ENCODE data around the gene KCNJ5.

The KCNJ5 gene

DNA sequence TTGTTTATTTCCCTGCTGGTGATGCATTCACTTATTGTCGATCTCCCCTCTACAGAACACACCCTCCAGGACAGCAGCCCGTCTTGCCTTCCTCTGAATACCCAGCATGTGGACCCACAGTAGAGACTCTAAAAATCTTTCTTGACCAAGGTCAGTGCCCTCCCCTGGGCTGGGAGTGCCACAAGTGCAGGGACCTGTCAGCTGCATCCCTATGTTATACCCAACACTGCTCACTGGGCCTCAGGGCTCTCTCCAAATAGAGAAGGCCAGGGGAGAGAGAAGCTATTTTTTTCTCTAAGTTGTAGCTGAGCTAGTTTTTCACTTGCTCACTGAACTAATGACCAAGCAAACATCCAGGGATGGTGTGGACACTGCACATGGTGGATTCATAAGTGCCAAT is 33.8 kb upstream of the KCNJ5 start:
- Histone ChIP-seq H3K36me3 (ENCODE audit: control insufficient read depth, insufficient read depth, low read length) (no peaks in the 10 kb centered on the region), H3K9me3 (ENCODE audit: control insufficient read depth, low read length) (no peaks in the 10 kb centered on the region), H3K27ac (ENCODE audit: low read depth, low read length, severe bottlenecking) (no peak overlapping the region), H3K4me3 (ENCODE audit: extremely low read depth, insufficient read depth, low read length, poor library complexity, severe bottlenecking) (no peak overlapping the region), H3K4me1 (ENCODE audit: control insufficient read depth, insufficient read depth, low read length, poor library complexity, severe bottlenecking) (no peaks in the 10 kb centered on the region)
- 100% methylated on average over 2 of the region's 2 CpGs for WGBS, 2 experiments (ENCODE audit: insufficient coverage in 2 of 2)

DNA sequence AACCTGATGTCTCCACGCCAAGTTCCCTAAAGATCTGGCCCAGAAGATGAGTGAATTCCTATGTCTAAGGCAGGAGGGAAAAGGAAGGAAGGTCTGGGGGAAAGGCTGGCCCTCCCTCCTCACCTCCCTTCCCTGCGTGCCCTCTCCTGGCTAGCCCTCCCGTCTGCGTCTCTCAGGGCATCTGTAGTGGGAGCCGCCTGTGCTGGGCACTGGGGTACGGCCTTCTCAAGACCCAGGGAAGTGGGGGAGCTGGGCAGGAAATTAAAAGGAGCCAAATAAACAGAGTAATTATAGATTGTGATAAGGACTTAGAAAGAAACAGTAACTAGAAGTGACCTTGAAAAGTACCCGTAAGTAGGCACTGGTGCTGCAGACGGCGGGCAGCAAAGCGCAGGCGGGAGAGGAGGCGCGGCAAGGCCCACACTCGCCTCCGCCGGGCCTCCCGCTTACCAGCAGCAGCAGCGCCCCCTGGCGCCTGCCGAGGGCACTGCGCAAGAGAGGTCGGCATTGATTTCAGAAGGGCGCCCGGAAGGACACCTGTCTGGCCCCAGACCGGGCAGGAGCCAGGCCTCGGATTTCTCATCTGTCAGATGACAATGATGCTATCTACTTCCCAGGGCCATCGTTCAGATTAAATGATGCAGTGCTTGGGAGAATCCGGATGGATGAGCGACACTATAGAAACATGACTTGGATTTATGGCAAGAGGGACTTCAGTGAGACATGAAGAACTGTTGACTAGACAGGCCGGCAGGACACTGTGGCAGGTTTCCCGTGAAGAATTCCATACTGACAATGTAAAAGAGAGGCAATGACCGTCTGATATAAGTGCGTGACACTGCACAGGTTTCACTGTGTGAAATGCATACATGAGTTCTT is 31.4 kb upstream of the KCNJ5 start:
- Histone ChIP-seq H3K36me3 (ENCODE audit: control insufficient read depth, insufficient read depth, low read length) (no peaks in the 10 kb centered on the region), H3K9me3 (ENCODE audit: control insufficient read depth, low read length) (no peaks in the 10 kb centered on the region), H3K4me1 (ENCODE audit: control insufficient read depth, insufficient read depth, low read length, poor library complexity, severe bottlenecking) (peaks cover 9% of the 10 kb centered on the region), H3K27ac (ENCODE audit: low read depth, low read length, severe bottlenecking) (no peak overlapping the region), H3K4me3 (ENCODE audit: extremely low read depth, insufficient read depth, low read length, poor library complexity, severe bottlenecking) (no peak overlapping the region)
- 32 to 35% methylated on average over 28 to 30 of the region's 33 CpGs for WGBS, 2 experiments (ENCODE audit: insufficient coverage in 2 of 2)

DNA sequence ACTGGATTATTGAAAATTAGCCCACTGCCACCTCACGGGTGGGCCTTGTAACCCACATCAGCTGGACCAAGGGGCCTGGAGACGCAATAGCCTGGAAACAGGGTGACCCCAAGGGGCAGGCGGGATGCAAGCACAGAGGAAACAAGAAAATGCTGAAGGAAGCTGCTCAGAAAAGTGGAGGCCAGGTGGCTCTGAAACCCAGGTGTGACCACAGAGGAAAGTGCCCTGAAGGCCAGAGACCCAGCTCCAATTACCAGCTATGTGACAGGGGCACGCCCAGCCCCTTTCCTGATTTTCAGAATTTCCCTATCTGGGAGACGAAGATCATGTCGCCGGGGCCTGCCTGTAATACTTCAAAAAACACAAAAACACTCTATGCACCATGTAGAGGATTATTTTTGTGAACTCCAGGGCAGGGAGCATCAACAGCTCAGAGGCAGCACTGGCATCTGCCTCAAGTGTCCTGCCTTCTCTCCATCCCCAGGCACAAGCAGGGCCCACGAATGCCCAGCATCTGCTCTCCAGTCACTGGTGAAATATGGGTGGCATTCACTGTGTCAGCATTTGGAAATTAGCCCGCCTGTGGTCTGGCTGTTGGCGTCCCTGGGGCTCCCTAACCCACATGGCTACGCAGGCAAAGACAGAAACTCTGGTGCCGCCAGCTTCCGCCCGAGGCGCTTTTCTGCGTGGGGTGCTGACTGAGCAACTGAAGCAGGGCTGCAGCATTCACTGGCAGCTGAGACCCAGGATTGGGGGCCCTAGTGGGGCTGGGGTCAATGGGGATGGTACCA is 30.4 kb upstream of the KCNJ5 start:
- Histone ChIP-seq H3K27ac (ENCODE audit: low read depth, low read length, severe bottlenecking) (no peak overlapping the region), H3K4me1 (ENCODE audit: control insufficient read depth, insufficient read depth, low read length, poor library complexity, severe bottlenecking) (peaks cover 9% of the 10 kb centered on the region), H3K9me3 (ENCODE audit: control insufficient read depth, low read length) (no peaks in the 10 kb centered on the region), H3K36me3 (ENCODE audit: control insufficient read depth, insufficient read depth, low read length) (no peaks in the 10 kb centered on the region), H3K4me3 (ENCODE audit: extremely low read depth, insufficient read depth, low read length, poor library complexity, severe bottlenecking) (no peak overlapping the region)
- WGBS, 2 experiments (ENCODE audit: insufficient coverage in 2 of 2) = 90 to 92% methylated on average over 9 to 13 of the region's 16 CpGs

DNA sequence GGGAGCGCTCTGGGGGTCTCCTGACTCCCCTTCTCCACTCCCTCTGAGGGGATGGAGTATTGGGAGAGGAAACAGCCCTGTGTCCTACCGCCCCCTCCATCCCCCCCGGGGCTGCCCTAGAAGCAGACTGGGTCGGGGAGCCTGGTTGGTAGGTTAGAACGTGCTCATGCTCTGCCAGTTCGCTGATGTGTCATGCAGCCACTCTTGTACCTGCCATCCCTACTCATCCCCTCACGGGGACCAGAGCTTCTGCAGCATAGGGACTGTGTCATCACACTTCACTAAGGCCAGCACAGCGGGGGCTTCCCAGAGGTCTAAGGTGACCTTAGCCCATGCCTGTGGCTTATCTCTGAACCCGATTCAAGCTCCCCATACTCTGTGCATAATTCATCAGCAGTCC is 28.8 kb upstream of the KCNJ5 start:
- Histone ChIP-seq H3K4me1 (ENCODE audit: control insufficient read depth, insufficient read depth, low read length, poor library complexity, severe bottlenecking) (peaks cover 9% of the 10 kb centered on the region), H3K9me3 (ENCODE audit: control insufficient read depth, low read length) (no peaks in the 10 kb centered on the region), H3K4me3 (ENCODE audit: extremely low read depth, insufficient read depth, low read length, poor library complexity, severe bottlenecking) (no peak overlapping the region), H3K27ac (ENCODE audit: low read depth, low read length, severe bottlenecking) (no peak overlapping the region), H3K36me3 (ENCODE audit: control insufficient read depth, insufficient read depth, low read length) (no peaks in the 10 kb centered on the region)
- 89 to 100% methylated on average over 4 of the region's 9 CpGs for WGBS, 2 experiments (ENCODE audit: insufficient coverage in 2 of 2)

DNA sequence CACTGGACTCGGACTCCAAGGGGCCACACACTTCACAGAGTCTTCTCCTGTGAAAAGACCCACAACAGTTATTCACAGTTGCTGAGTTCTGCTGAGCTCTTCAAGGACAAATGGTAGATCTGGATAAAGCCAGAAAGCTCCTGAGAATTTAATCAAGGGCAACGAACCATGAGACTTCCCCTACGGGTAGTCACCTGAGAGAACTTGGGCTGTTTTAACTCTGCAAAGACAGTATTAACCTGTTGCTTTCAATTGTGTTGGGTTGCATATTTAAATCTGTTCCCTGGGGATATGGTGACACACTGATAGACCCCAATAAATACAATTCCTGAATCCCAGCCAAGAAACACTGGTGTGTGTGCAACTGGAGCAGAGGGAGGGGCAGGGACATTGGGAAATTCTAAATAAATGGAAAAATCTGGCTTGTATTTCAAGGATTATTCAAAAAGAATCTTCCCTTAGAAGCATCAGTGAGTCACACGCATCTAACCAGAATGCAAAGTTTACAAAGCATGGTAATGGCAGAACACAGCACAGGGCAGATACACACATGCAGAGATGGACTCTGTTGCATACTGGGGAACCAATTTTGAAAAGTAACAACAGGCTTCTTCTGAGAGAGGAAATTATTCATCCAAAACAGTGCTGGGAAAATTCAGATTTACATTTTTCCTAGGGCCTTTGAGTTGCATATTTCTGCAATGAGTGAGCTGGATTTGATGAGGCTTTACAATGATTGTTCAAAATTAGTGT is 28.1 kb upstream of the KCNJ5 start:
- no peaks in the 10 kb centered on the region for H3K36me3 ChIP-seq (ENCODE audit: control insufficient read depth, insufficient read depth, low read length)

DNA sequence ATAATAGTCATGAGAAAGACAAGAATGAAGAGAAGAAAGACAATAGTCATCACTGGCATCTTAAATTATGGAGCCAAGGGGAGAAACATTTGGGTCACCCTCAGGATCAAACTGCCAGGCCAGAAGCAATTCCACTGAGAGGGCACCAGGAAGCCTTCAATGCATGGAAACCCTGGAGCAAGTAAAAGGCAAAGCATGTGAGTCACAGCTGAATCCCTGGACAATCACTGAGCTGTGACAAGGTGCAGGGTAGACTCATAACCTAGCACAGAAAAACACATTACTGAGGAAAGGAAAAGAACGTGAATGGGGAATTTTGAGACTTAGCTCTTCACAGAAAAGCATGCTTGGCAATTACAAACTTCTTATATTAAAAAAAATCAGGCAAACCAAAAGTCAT is 25.7 kb upstream of the KCNJ5 start:
- Histone ChIP-seq H3K4me3 (ENCODE audit: extremely low read depth, insufficient read depth, low read length, poor library complexity, severe bottlenecking) (no peak overlapping the region), H3K27ac (ENCODE audit: low read depth, low read length, severe bottlenecking) (no peak overlapping the region), H3K9me3 (ENCODE audit: control insufficient read depth, low read length) (no peaks in the 10 kb centered on the region), H3K36me3 (ENCODE audit: control insufficient read depth, insufficient read depth, low read length) (no peaks in the 10 kb centered on the region), H3K4me1 (ENCODE audit: control insufficient read depth, insufficient read depth, low read length, poor library complexity, severe bottlenecking) (peaks cover 9% of the 10 kb centered on the region)
- WGBS, 2 experiments (ENCODE audit: insufficient coverage in 2 of 2) = no CpG with 5 or more reads among the region's 1 CpG

More for the DNA sequence above, 28.1 kb upstream of the KCNJ5 start:
- no peak overlapping the region for H3K4me3 ChIP-seq (ENCODE audit: extremely low read depth, insufficient read depth, low read length, poor library complexity, severe bottlenecking)
- H3K4me1 ChIP-seq (ENCODE audit: control insufficient read depth, insufficient read depth, low read length, poor library complexity, severe bottlenecking) = peaks cover 9% of the 10 kb centered on the region
- 94 to 96% methylated on average over 3 to 4 of the region's 4 CpGs for WGBS, 2 experiments (ENCODE audit: insufficient coverage in 2 of 2)
- no peaks in the 10 kb centered on the region for H3K9me3 ChIP-seq (ENCODE audit: control insufficient read depth, low read length)
- H3K27ac ChIP-seq (ENCODE audit: low read depth, low read length, severe bottlenecking) = no peak overlapping the region

DNA sequence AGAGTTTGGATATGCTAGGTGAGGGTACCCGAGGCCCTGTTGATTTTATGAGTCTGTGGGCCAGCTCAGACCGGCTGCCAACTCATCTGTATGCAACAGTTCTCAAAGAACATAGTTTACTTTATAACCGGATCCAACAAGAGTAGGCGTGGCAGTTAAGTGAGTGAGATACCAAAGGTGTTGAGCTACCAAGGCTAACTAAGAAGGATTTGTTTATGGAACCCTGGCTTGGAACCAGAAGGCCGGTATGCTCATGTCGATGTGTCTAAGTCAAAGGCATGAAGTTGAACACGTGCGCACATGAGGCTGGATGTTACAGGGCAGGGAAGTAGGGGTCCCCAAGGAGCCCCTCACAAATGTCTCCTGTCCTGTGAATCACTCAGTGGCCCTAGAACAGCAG is 23.9 kb upstream of the KCNJ5 start, which contains the start of gene KCNJ1:
Gene KCNJ1, minus strand, starts transcription at position 20 of the 400 bp plus-strand sequence. CDS start 27,053 bp downstream, outside the sequence.
- Histone ChIP-seq H3K9me3 (ENCODE audit: control insufficient read depth, low read length) (no peaks in the 10 kb centered on the region), H3K27ac (ENCODE audit: low read depth, low read length, severe bottlenecking) (no peak within 1 kb of the TSS), H3K4me1 (ENCODE audit: control insufficient read depth, insufficient read depth, low read length, poor library complexity, severe bottlenecking) (peaks cover 9% of the 10 kb centered on the region), H3K36me3 (ENCODE audit: control insufficient read depth, insufficient read depth, low read length) (no peaks in the 10 kb centered on the region), H3K4me3 (ENCODE audit: extremely low read depth, insufficient read depth, low read length, poor library complexity, severe bottlenecking) (no peak within 1 kb of the TSS)
- WGBS, 2 experiments (ENCODE audit: insufficient coverage in 2 of 2) = 92 to 96% methylated on average over 5 to 7 of the region's 8 CpGs

DNA sequence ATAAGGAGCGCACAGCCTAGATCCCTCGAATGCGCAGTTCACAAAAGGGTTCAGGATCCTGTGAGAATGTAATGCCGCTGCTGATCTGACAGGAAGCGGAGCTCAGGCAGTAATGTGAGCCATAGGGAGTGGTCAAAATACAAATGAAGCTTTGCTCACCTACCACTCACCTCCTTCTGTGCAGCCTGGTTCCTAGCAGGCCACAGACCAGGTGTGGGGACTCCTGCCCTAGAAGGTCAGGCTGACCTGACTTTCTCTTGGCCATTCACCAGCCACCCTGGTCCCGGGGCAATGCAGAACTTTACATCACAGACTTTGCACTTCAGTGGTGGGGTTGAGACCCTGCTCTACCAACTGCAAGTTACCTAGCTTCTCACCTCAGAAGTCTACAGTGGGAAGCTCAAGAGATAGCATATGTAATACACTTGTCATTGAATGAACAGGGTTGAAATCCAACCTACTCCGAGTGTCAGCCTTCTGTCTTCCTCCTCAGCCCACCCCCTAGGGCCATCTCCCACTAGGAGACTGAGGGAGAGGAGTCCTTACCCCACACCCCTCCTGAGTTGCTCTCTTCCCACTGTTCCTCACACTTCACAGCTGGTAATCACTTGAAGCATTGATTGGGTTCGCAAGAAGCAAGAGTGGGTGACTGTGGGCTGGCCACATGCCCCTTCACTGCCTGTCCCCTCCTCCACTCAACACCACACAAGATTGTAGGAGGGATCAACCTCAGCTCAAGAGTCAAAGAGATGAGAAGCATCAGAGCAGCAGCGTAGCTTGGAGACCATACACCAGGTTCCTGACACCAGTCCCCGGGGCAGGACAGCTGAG is 22.1 kb upstream of the KCNJ5 start:
- H3K36me3 ChIP-seq (ENCODE audit: control insufficient read depth, insufficient read depth, low read length) = no peaks in the 10 kb centered on the region
- H3K4me1 ChIP-seq (ENCODE audit: control insufficient read depth, insufficient read depth, low read length, poor library complexity, severe bottlenecking) = no peaks in the 10 kb centered on the region
- H3K9me3 ChIP-seq (ENCODE audit: control insufficient read depth, low read length) = no peaks in the 10 kb centered on the region
- H3K4me3 ChIP-seq (ENCODE audit: extremely low read depth, insufficient read depth, low read length, poor library complexity, severe bottlenecking) = no peak overlapping the region
- WGBS, 2 experiments (ENCODE audit: insufficient coverage in 2 of 2) = 96% methylated on average over 8 to 10 of the region's 10 CpGs
- H3K27ac ChIP-seq (ENCODE audit: low read depth, low read length, severe bottlenecking) = no peak overlapping the region

DNA sequence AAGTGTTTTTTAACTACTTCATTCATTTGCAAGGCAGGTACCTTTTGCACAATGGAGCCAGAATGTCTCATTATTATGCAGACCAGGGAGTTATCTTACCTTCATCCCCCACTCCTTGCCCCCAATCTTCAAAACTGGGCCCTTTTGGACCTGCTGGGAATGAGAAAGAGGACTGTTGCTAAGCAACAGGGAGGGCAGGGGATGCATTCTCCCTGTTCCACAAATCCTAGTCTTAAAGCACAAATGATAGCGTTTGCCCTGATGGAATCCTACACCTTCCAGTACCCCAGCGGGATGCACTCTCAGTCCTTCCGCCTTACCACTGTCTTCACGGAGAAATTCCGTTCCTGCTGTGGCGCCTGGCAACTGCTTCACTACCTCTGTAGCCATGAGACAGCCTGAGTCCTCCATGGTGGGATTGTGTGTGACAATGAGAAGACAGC is 20.0 kb upstream of the KCNJ5 start:
- no peak overlapping the region for H3K27ac ChIP-seq (ENCODE audit: low read depth, low read length, severe bottlenecking)
- WGBS, 2 experiments (ENCODE audit: insufficient coverage in 2 of 2) = 34 to 42% methylated on average over 4 to 6 of the region's 6 CpGs
- no peak overlapping the region for H3K4me3 ChIP-seq (ENCODE audit: extremely low read depth, insufficient read depth, low read length, poor library complexity, severe bottlenecking)
- H3K36me3 ChIP-seq (ENCODE audit: control insufficient read depth, insufficient read depth, low read length) = no peaks in the 10 kb centered on the region
- H3K9me3 ChIP-seq (ENCODE audit: control insufficient read depth, low read length) = no peaks in the 10 kb centered on the region
- H3K4me1 ChIP-seq (ENCODE audit: control insufficient read depth, insufficient read depth, low read length, poor library complexity, severe bottlenecking) = no peaks in the 10 kb centered on the region

DNA sequence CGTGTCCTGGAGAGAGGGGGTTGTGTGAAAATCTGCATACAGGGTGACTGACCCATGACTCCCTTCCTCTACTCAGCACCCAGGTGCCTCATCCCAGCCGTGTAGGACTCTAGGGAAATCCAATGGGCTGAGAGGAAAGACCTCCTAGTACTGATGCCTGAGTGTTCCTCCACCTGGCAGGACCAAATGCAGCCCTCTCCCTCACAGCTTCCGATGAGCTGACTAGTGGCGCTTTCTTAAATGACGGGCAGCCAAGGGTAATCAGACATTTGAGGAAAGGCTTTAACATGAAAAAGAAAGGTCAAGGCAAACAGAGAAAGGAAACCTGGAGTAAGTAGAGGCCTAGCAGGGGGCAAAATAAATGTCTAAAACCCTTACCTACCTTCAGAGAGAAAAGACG is 19.1 kb upstream of the KCNJ5 start:
- Histone ChIP-seq H3K4me1 (ENCODE audit: control insufficient read depth, insufficient read depth, low read length, poor library complexity, severe bottlenecking) (no peaks in the 10 kb centered on the region), H3K4me3 (ENCODE audit: extremely low read depth, insufficient read depth, low read length, poor library complexity, severe bottlenecking) (no peak overlapping the region), H3K27ac (ENCODE audit: low read depth, low read length, severe bottlenecking) (no peak overlapping the region), H3K9me3 (ENCODE audit: control insufficient read depth, low read length) (no peaks in the 10 kb centered on the region), H3K36me3 (ENCODE audit: control insufficient read depth, insufficient read depth, low read length) (no peaks in the 10 kb centered on the region)
- WGBS, 2 experiments (ENCODE audit: insufficient coverage in 2 of 2) = 39% methylated on average over 3 of the region's 6 CpGs; no CpG with 5 or more reads in 1 of the 2 experiments
